Small intestine (tissue), 7 donors: ENCODE measurements around the gene LHPP. TPM values are rescaled to one million over a fixed set of nuclear protein-coding genes. Genes with fewer than 3 reads are reported as not detected.

Source experiments
- DNase-seq, 2 donors: peaks; one replicate each; pipeline versions ENCODE4 v3.0.0 to v3.0.0-alpha.2; 2013
- FAIRE-seq: peaks from 2 replicates; lab custom pipeline; 2012; peaks lifted over from hg19 to GRCh38; lab: Jason Lieb, UNC
- H3K27ac ChIP-seq, 3 donors: one replicate each; pipeline ENCODE4 v1.5.1; 2013; ENCODE audit warnings: low read length in 2 of 3, mild to moderate bottlenecking in 2 of 3, control low read depth in 1 of 3, inconsistent platforms in 1 of 3, low read depth in 1 of 3, moderate library complexity in 1 of 3
- H3K27me3 ChIP-seq, 3 donors: one replicate each; pipeline ENCODE4 v1.6.1; 2013; ENCODE audit warnings: low read length in 3 of 3, inconsistent platforms in 1 of 3; ENCODE audit not compliant: control insufficient read depth in 3 of 3, insufficient read depth in 3 of 3
- H3K36me3 ChIP-seq, 3 donors: one replicate each; pipeline ENCODE4 v1.6.1; 2013; ENCODE audit warnings: low read length in 3 of 3, inconsistent platforms in 1 of 3, low read depth in 1 of 3, mild to moderate bottlenecking in 1 of 3, moderate library complexity in 1 of 3; ENCODE audit not compliant: control insufficient read depth in 3 of 3, insufficient read depth in 2 of 3
- H3K4me1 ChIP-seq, 3 donors: one replicate each; pipeline ENCODE4 v1.6.1; 2013; ENCODE audit warnings: low read length in 2 of 3, inconsistent platforms in 1 of 3, low read depth in 1 of 3, mild to moderate bottlenecking in 1 of 3, moderate library complexity in 1 of 3; ENCODE audit not compliant: control insufficient read depth in 3 of 3, insufficient read depth in 2 of 3
- H3K4me3 ChIP-seq, 3 donors: one replicate each; pipeline ENCODE4 v1.5.1; 2013; ENCODE audit warnings: low read length in 3 of 3, control low read depth in 1 of 3, inconsistent platforms in 1 of 3, low read depth in 1 of 3, mild to moderate bottlenecking in 1 of 3, moderate library complexity in 1 of 3
- H3K9me3 ChIP-seq, 2 donors: one replicate each; pipeline ENCODE4 v1.6.1; 2013; ENCODE audit warnings: low read depth in 1 of 2, low read length in 1 of 2; ENCODE audit not compliant: control insufficient read depth in 2 of 2, insufficient read depth in 1 of 2
- WGBS, 3 donors: extraction: QIAGEN DNeasy Blood & Tissue Kit; methylation state at CpG; one replicate each; pipeline ENCODE4 v1.1.7; 2013; 5-methylcytosine and 5-hydroxymethylcytosine counted together
- polyA plus RNA-seq, 4 donors: library from polyadenylated mRNA; stranded (reverse) in 3 of 4; unstranded in 1 of 4; fragments of 200-250 nt in 3 of 4; fragments of 120-200 nt in 1 of 4; gene quantifications; one replicate each; pipeline versions ENCODE4 v1.2.1 to v1.2.3, GENCODE V29; 2013
- donor health status: healthy with polysubstance abuse.
- donor health status: control.
- donor health status: control.
- donor health status: Bipolar disorder and iron deficiency.
- donor health status: healthy.

The LHPP gene
- polyA plus RNA-seq, 4 donors: 17.2 to 47.7 (median 35.0) TPM

GRCh38 chr10:124602646-124603365, 141.2 kb downstream of the LHPP start:
- no peaks in the 10 kb centered on the region for H3K27me3 ChIP-seq
- H3K36me3 ChIP-seq: peaks cover 0 to 4% (median 0%) of the 10 kb centered on the region in 3 donors
- WGBS, 3 donors: 85 to 91% (median 86%) methylated on average over 12 of the region's 12 CpGs
- H3K4me1 ChIP-seq: peaks cover 0 to 6% (median 0%) of the 10 kb centered on the region in 3 donors
- no peak overlapping the region for H3K27ac ChIP-seq
- DNase-seq (no peak), FAIRE-seq (no peak)
- H3K4me3 ChIP-seq: no peak overlapping the region
- H3K9me3 ChIP-seq: no peaks in the 10 kb centered on the region

GRCh38 chr10:124603376-124604213, 142.0 kb downstream of the LHPP start:
- Histone ChIP-seq H3K36me3 (peaks cover 0 to 6% (median 0%) of the 10 kb centered on the region in 3 donors), H3K27me3 (no peaks in the 10 kb centered on the region), H3K4me1 (peaks cover 0 to 6% (median 0%) of the 10 kb centered on the region in 3 donors), H3K27ac (no peak overlapping the region), H3K9me3 (no peaks in the 10 kb centered on the region), H3K4me3 (no peak overlapping the region)
- DNase-seq: no peak
- WGBS, 3 donors: 89 to 92% (median 90%) methylated on average over 17 to 18 of the region's 18 CpGs
- FAIRE-seq: no peak

GRCh38 chr10:124604214-124605000, 142.8 kb downstream of the LHPP start:
- WGBS, 3 donors: 86 to 92% (median 90%) methylated on average over 20 to 22 of the region's 22 CpGs
- no peaks in the 10 kb centered on the region for H3K9me3 ChIP-seq
- no peak for FAIRE-seq
- peaks cover 0 to 9% (median 0%) of the 10 kb centered on the region in 3 donors for H3K36me3 ChIP-seq
- H3K4me3 ChIP-seq: no peak overlapping the region
- no peaks in the 10 kb centered on the region for H3K27me3 ChIP-seq
- H3K27ac ChIP-seq: no peak overlapping the region
- DNase-seq: no peak
- H3K4me1 ChIP-seq: peaks cover 0 to 6% (median 0%) of the 10 kb centered on the region in 3 donors

- no peak overlapping the region for H3K4me3 ChIP-seq
- H3K36me3 ChIP-seq: peaks cover 0 to 11% (median 0%) of the 10 kb centered on the region in 3 donors
- DNase-seq (no peak), FAIRE-seq (no peak)
- H3K27ac ChIP-seq: no peak overlapping the region
- H3K27me3 ChIP-seq: no peaks in the 10 kb centered on the region
- peaks cover 0 to 6% (median 0%) of the 10 kb centered on the region in 3 donors for H3K4me1 ChIP-seq
- 81 to 85% (median 83%) methylated on average over 8 of the region's 8 CpGs for WGBS, 3 donors
- H3K9me3 ChIP-seq: no peaks in the 10 kb centered on the region
Measured at GRCh38 chr10:124605001-124605370, 143.4 kb downstream of the LHPP start.

- no peaks in the 10 kb centered on the region for H3K9me3 ChIP-seq
- DNase-seq (no peak), FAIRE-seq (no peak)
- H3K4me1 ChIP-seq: peaks cover 0 to 6% (median 0%) of the 10 kb centered on the region in 3 donors
- no peak overlapping the region for H3K27ac ChIP-seq
- no peaks in the 10 kb centered on the region for H3K27me3 ChIP-seq
- H3K36me3 ChIP-seq: peaks cover 0 to 11% (median 0%) of the 10 kb centered on the region in 3 donors
- no peak overlapping the region for H3K4me3 ChIP-seq
- WGBS, 3 donors: 87 to 93% (median 92%) methylated on average over 4 to 5 of the region's 5 CpGs
Measured at GRCh38 chr10:124605481-124605855, 143.8 kb downstream of the LHPP start.

GRCh38 chr10:124605856-124606812, 144.5 kb downstream of the LHPP start:
- 54 to 72% (median 62%) methylated on average over 26 to 31 of the region's 31 CpGs for WGBS, 3 donors
- DNase-seq (peak in 1 of 2 donors; percentile 29), FAIRE-seq (no peak)
- Histone ChIP-seq H3K4me1 (peaks cover 0 to 6% (median 0%) of the 10 kb centered on the region in 3 donors), H3K27ac (no peak overlapping the region), H3K9me3 (no peaks in the 10 kb centered on the region), H3K4me3 (no peak overlapping the region), H3K36me3 (peaks cover 0 to 15% (median 0%) of the 10 kb centered on the region in 3 donors), H3K27me3 (no peaks in the 10 kb centered on the region)

- no peak for FAIRE-seq
Measured at GRCh38 chr10:124606822-124607221, 145.2 kb downstream of the LHPP start.

More at GRCh38 chr10:124606822-124607221, 145.2 kb downstream of the LHPP start:
- peaks cover 0 to 6% (median 0%) of the 10 kb centered on the region in 3 donors for H3K4me1 ChIP-seq
- no peak overlapping the region for H3K27ac ChIP-seq
- H3K27me3 ChIP-seq: no peaks in the 10 kb centered on the region
- DNase-seq: no peak
- peaks cover 0 to 18% (median 0%) of the 10 kb centered on the region in 3 donors for H3K36me3 ChIP-seq
- 40 to 58% (median 52%) methylated on average over 10 of the region's 10 CpGs for WGBS, 3 donors
- no peak overlapping the region for H3K4me3 ChIP-seq
- H3K9me3 ChIP-seq: no peaks in the 10 kb centered on the region
